NOMO-1 treated with DMSO at 0.1 percent for 48 hours (cell line): ENCODE measurements around the gene TRIP4.
"Not testable (repeated sequence)": the region's sequence is repeated elsewhere in the genome, so short reads cannot be mapped to it uniquely, and the experiment has no call there.

Source experiments
- DNase-seq: peaks from one replicate; lab custom pipeline; 2025; ENCODE audit not compliant: unreplicated experiment; lab: John Stamatoyannopoulos, UW

TRIP4 gene

GRCh38 chr15:64478863-64479262 lies 91.2 kb downstream of the TRIP4 start:
- no peak for DNase-seq

DNA sequence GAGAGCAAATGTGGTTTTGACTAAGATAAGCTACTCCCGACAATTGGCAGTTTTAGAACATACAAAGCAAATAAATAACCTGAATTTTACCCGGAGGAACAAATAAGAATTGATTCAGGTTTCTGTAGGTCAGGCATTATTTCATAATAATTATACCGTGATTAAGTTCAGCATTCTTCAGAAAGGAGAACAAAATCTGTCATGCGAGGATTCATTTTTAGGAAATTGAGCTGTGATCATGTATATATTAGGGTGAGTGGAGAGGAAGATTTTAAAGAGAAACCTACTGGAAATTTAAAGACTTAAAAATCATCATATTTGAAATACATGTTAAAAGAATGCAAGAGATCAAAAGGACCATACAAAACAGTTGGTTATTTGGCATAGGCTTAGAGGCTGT lies 93.3 kb downstream of the TRIP4 start:
- no peak for DNase-seq

DNA sequence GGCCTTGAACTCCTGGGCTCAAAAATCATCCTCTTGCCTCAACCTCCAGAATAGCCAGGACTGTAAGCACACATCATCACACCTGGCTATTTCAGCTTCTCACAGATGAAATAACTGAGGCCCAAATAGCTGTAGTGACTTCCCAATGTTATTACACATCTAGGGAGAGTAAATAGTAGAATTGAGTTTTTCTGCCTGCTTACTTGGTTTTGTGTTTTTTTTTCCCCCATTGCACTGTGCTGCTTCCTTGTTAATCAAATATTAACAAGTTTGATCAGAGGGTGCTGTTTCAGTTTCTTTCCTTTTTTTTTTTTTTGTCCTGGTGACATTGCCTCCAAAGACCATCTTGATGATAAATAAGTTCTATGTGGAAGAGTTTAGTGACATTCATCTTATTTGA lies 96.1 kb downstream of the TRIP4 start:
- DNase-seq = no peak

DNA sequence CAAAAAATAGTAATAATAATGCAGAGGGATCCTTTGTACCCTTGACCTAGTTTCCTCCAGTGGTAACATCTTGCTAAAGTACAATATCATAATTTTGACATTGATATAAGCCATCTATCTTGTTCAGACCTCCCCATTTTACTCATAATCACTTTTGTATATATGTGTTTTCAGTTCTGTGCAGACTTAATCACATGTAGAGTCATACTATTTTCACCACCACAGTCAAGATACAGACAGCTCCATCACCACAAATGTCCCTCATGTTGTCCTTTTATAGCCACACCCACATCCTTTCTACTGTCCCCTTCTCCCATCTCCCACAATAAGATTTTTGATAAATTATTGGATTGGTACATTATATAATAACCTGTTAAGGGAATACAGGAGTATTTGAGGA lies 98.2 kb downstream of the TRIP4 start:
- no peak for DNase-seq

- no peak for DNase-seq
Measured at GRCh38 chr15:64490598-64491259, 103.1 kb downstream of the TRIP4 start.

DNA sequence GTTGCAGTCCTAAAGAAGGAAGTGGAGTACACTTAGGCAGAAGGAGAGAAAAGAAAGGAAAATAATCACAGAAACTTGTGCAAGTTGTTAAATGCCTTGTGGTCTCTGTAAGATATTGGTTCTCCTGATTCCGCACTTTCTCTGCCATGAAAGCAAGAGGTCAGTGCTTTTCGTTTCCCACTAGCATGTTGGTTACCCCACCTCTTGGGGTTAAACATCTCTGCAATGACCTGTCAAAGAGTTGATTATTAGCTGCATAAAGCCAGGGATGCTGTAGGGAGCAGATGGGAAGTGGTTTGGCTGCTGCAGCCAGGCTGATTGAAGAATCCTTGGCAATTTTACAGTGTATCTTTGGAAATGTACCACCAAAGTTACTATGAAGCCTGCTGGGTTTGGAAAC lies 106.0 kb downstream of the TRIP4 start:
- no peak for DNase-seq

DNA sequence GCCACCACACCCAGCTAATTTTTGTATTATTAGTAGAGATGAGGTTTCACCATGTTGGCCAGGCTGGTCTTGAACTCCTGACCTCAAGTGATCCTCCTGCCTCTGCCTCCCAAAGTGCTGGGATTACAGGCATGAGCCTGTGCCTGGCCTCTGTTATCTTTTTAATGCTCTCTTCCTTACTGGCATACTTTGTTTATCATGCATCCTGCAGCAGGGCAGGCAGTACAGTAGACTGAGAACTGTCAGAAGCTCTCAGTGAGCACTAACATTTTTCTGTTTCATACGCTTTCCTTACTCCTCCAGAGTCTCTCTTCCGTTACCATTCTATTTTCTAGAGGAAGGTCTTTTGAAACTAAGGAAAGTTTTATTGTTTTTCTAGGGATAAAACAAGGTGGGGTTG lies 108.3 kb downstream of the TRIP4 start:
- not testable (repeated sequence) for DNase-seq

DNA sequence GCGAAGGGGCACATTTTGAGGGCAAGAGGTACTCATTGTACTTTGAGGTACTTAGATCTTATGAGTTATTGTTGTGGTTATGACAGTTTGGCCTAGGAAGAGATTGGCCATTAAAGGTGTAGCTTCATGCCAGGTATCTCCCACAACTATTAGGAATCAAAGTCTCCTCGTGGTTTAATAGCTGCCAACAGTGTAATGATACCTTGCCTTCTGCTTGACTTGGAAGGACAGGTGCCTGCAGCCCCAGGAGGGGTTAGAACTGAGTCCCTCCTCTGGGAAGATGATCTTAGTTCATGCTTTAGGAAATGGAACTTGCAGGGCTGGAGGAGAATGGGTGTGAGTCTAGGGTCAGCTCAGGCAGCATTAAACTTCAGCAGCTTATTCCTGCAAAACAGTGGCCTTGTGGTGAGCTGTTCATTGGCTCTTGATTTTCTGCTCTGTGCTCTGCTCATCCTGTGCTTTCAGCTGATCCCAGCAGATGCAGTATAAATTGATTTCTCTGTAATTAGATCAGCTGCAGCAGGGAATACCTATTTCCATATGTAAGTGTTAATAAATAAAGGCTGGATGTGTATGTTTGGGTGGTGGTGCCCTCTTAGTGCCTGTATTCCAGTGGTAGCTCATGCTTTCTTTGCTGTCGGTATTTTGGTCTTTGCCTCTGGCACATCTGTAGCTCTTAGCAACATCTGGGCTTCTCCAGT lies 113.2 kb downstream of the TRIP4 start:
- no peak for DNase-seq

GRCh38 chr15:64501396-64501715 lies 113.7 kb downstream of the TRIP4 start:
- DNase-seq = no peak

DNA sequence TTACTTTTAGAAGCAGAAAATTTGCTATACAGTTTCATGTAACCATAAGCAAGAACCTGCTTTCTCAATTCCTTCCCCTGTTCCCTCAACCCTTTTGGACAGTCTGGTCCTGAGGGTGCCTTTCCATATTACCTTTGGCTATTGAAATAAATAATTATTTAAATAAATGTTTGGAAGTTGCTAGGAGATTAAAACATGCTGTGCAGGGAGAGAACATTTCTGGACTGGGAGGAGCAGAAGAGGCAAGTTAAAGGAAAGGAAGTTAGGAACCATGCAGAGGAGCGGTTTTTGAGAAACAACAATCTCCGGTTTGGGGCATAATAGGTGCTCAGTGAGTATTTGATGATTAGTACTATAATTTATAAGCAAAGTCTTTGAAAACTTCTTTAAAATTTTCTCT lies 114.5 kb downstream of the TRIP4 start:
- DNase-seq = no peak

DNA sequence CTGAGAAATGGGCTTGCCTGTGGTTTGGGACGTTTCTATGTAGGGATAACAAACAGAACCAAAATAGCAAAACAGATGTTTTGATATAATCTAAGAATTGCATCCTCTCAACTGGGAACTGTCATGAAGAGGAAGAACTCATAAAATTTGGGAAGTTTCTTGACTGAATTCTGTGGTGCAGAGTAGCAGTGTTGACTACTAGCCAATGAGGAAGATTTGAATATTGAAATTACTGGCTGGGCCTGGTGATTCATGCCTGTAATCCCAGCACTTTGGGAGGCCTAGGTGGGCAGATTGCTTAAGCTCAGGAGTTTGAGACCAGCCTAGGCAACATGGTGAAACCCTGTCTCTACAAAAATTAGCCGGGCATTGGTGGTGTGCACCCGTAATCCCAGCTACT lies 114.9 kb downstream of the TRIP4 start:
- no peak for DNase-seq

DNA sequence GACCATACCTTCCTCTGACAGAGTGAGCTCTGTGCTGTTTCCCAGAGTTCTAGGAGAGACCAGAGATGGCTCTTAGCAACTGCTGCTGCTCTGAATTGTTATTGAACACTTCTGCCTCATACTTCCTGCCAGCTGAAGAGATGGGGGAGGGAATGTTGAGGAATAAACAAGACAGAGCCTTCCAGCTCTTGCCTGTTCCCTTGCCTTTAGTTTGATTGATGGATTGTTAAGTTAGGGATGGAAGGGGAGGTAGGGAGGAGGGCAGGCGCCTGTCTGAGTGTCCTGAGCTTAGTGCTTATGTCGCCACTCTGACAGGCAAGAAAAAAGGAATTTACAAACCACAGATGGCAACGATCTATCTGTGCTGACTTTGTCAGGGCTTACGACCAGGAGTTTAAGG lies 115.6 kb downstream of the TRIP4 start:
- DNase-seq = no peak

- DNase-seq = no peak
Measured at GRCh38 chr15:64503640-64504039, 116.0 kb downstream of the TRIP4 start.
